Epithelial cell of proximal tubule (primary cell): ENCODE results near the gene KMT2B. TPM values are rescaled to one million over a fixed set of nuclear protein-coding genes. Genes with fewer than 3 reads are reported as not detected.

Source experiments
- DNase-seq: peaks from one replicate; pipeline ENCODE4 v3.0.0-alpha.2; 2011; ENCODE audit warnings: low read depth
- H3K4me3 ChIP-seq: 2 replicates; pipeline ENCODE4 v1.5.1; 2011; ENCODE audit warnings: low read depth, mild to moderate bottlenecking, low read length
- CTCF ChIP-seq: conservative IDR thresholded peaks from 2 replicates; pipeline ENCODE4 v1.5.1; 2012; ENCODE audit warnings: low read depth, mild to moderate bottlenecking, low read length
- total RNA-seq: library from RNA; depleted of rRNA; stranded (reverse); fragments of >200 nt; gene quantifications from 2 replicates; pipeline ENCODE4 v1.2.3, GENCODE V29; 2015

KMT2B gene
- total RNA-seq = 7.4 and 20.2 TPM in 2 replicates

DNA sequence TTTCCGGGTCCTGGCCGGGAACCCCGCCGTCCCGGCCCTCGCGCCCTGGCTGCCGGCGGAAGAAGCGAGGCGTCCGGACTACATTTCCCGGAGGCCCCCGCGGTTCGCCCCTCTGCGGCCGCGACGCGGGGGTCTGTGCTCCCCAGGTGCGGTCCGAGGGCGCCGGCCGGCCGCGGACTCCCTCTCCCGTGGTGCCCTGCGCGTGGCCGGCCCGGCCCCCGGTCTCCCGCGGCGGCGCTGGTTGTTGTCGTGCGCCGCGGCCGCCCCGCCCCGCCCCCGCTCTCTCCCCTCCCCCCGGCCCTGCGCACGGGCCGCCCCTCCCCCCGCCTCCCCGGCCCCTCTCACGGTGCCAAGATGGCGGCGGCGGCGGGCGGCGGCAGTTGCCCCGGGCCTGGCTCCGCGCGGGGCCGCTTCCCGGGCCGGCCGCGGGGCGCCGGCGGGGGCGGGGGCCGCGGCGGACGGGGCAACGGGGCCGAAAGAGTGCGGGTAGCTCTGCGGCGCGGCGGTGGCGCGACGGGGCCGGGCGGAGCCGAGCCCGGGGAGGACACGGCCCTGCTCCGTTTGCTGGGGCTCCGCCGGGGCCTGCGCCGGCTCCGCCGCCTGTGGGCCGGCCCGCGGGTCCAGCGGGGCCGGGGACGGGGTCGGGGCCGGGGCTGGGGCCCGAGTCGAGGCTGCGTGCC is at the start of gene KMT2B:
KMT2B (plus strand) TSS at position 339 of the 680 bp plus-strand sequence; CDS start at position 355, 16 bp downstream.
- DNase-seq = no peak
- peak within 1 kb of the TSS; percentile 82 for H3K4me3 ChIP-seq
- TF ChIP-seq CTCF = no peak

GRCh38 chr19:35669566-35669965 is 48.2 kb upstream of the KMT2B start:
- no peak overlapping the region for H3K4me3 ChIP-seq
- no peak for TF ChIP-seq CTCF
- DNase-seq = no peak

- no peak for DNase-seq
- no peak for TF ChIP-seq CTCF
- no peak overlapping the region for H3K4me3 ChIP-seq
Observed at GRCh38 chr19:35669974-35670373, 47.8 kb upstream of the KMT2B start.

- no peak for TF ChIP-seq CTCF
- no peak for DNase-seq
- H3K4me3 ChIP-seq = no peak overlapping the region
Observed at GRCh38 chr19:35670686-35671085, 47.1 kb upstream of the KMT2B start.

- TF ChIP-seq CTCF = no peak
- DNase-seq = no peak
- H3K4me3 ChIP-seq = no peak overlapping the region
Observed at GRCh38 chr19:35671818-35672217, 46.0 kb upstream of the KMT2B start.

DNA sequence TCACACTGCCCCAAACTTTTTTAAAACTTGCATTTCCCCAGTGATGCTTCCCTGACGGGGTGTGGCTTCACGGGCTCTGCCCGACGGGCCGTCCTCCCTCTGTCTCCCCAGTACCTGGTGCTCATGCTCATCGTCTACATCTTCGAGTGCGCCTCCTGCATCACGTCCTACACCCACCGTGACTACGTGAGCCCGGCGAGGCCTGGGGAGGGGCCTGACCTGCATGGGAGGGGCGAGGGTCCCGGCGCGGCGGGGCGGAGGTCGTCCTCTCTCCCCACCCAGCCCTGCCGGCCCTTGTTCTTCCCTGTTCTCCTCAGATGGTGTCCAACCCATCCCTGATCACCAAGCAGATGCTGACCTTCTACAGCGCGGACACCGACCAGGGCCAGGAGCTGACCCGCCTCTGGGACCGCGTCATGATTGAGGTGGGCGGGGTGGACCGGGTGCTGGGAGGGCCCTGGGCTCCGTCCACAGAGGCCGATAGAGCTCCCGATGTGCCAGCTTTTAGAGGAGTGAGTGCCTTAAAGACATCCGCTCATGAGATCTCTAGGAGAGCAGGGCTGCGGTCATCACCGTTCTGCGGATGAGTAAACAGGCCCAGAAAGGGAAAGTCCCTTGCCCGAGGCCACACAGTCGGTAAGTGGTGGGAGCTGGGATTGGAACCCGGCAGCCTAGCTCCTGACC is 44.5 kb upstream of the KMT2B start:
- peak overlapping the region; percentile 3 for H3K4me3 ChIP-seq
- no peak for TF ChIP-seq CTCF
- DNase-seq = peak; percentile 23

DNA sequence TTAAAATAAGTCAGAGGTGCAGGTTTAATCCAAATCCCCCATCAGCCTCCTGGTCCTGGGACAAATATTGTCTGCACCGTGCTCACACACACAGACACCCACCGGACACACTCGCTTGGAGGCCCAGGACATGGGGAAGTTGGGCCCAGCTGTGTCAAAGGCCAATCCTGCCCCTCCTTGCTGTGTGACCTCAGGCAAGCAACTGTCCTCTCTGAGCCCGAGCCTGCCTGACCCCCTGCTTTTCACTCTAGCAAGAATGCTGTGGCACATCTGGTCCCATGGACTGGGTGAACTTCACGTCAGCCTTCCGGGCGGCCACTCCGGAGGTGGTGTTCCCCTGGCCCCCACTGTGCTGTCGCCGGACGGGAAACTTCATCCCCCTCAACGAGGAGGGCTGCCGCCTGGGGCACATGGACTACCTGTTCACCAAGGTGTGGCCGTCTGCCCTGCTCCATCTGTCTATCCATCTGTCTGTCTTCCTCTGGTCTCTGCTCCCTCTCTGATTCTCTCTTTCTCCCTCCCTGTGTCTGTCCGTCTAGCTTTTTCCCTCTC is 42.1 kb upstream of the KMT2B start:
- no peak overlapping the region for H3K4me3 ChIP-seq
- no peak for TF ChIP-seq CTCF
- no peak for DNase-seq
